NCI-H748 (cell line): ENCODE results near the gene HOXA1.
"Not testable (repeated sequence)": the region's sequence is repeated elsewhere in the genome, so short reads cannot be mapped to it uniquely, and the experiment has no call there.

Experiments used
- DNase-seq: peaks from one replicate; lab custom pipeline; 2025; ENCODE audit not compliant: unreplicated experiment; lab: John Stamatoyannopoulos, UW

The HOXA1 gene

DNA sequence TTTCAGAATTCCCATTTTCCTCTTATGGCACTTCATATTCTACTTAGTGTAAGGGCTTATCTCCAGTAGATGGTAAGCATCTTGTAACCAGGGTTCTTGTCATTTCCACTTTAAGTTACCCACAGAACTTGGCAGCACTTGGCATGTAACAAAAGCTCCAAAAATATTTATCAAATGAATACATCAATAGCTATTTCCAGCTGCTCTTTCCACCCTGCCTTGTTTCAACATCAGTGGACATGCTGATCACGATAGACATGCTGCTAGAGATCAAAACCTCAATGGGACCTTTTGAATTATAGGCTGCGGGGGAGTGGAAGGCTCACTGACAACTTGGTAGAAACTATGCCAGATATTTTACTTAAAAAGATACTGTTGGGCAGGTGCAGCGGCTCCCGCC, 32.9 kb downstream of the HOXA1 start:
- DNase-seq = no peak

DNA sequence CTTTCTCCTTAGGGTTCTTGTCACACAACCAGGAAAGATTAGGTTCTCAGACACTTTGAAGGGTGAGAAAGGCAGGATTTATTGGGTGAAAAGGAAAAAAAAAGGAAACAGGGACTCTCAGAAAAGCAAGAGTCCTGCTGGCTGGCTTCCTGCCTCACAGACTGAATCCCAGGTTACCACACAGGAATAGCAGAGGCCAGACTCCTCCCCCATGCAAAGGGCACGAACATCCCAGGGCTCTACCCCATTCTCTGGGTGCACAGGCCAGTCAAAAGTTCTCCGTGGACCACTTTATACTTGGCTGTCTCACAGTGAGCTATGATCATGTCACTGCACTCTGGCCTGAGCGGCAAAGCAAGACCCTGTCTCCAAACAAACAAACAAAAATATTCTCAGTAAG, 42.6 kb downstream of the HOXA1 start:
- no peak for DNase-seq

DNA sequence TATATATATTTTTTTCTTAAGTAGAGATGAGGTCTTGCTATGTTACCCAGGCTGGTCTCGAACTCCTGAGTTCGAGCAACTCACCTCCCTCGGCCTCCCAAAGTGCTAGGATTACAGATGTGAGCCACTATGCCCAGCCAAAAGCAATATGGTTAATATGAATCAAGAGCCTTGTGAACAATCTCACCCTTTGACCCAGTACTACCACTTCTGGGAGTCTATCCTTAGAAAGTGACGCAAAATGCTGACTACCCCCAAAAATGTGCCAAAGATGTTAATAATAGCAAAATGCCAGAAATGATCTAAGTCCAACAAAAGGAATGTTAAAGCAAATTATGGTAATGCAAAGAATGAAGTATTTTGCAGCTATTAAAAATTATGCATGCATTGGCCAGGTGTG, 44.3 kb downstream of the HOXA1 start:
- DNase-seq = no peak

DNA sequence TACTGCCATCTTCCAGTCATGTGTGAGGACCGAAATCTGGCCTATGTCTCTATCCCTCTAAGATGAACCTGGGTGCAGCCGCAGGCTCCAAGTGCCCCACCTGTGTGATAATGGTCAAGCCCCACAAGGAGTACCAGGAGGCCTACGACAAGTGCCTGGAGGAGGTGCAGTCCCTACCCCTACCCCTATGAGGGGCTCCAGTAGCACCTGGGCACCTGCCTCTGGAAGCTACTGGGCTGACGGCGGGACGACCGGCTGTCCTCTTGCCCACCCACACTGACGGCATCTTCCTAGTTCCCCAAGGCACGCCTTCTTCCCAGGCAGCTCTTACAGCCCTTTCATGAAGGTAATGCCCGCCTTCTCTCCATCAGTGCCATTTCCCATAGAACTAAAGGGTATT, 47.4 kb downstream of the HOXA1 start:
- DNase-seq = no peak

DNA sequence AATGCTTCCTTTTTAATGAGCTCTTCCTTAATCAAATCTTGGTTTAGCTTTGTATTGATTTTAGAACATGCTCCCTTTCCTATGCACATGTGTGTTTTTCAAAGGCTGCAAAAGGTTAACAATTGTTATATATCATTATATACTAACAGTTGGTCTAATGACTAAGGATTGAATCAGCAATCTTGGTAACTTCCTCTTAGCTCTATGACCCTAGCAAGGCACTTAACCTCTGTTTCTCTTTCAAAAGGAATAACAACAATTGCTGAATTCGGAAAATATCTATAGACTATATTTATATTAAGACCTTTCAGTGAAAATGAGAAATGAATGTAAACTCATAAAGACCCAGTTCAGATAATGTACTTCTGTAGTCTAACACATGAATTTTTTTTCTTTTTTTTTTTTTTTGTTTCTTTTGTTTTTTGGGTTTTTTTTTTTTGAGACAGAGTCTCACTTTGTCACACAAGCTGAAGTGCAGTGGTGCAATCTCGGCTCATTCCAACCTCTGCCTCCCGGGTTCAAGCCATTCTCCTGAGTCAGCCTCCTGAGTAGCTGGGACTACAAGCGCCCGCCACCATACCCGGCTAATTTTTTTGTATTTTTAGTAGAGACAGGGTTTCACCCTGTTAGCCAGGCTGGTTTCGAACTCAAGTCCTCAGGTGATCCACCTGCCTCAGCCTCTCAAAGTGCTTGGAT, 48.8 kb downstream of the HOXA1 start:
- no peak for DNase-seq

DNA sequence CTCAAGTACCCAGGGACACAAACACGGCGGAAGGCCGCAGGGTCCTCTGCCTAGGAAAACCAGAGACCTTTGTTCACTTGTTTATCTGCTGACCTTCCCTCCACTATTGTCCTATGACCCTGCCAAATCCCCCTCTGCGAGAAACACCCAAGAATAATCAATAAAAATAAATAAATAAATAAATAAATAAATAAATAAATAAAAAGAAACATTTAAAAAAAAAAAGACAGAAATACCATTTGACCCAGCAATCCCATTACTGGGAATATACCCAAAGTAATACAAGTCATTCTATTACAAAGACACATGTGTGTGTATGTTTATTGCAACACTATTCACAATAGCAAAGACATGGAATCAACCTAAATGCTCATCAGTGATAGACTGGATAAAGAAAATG, 49.8 kb downstream of the HOXA1 start:
- not testable (repeated sequence) for DNase-seq

DNA sequence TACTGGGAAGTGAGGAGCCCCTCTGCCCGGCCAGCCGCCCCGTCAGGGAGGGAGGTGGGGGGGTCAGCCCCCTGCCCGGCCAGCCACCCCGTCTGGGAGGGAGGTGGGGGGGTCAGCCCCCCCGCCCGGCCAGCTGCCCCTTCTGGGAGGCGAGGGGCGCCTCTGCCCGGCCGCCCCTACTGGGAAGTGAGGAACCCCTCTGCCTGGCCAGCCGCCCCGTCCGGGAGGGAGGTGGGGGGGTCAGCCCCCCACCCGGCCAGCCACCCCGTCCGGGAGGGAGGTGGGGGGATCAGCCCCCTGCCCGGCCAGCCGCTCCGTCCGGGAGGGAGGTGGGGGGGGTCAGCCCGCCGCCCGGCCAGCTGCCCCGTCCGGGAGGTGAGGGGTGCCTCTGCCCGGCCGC, 50.7 kb downstream of the HOXA1 start:
- not testable (repeated sequence) for DNase-seq
